Transverse colon (tissue), 4 donors: ENCODE measurements around the gene SYNDIG1L.

Experiments used
- POLR2A ChIP-seq: fragments of 450-650 bp; IDR thresholded peaks from one replicate; pipeline ENCODE4 v1.6.1; 2016; ENCODE audit warnings: antibody characterized with exemption, mild to moderate bottlenecking, moderate library complexity
- POLR2AphosphoS5 ChIP-seq, 3 donors: sonication (generic); formaldehyde crosslinking; IDR thresholded peaks; one replicate each; pipeline ENCODE4 v1.6.1; 2016; ENCODE audit warnings: antibody characterized with exemption in 3 of 3
- TF ChIP-seq, protein P1 (sequence below), 5 experiments: fragments of 200-600 bp in 3 of 5; fragments of 450-650 bp in 2 of 5; sonication (generic) in 3 of 5; IDR thresholded peaks; 1 replicate in 2 of 5; 2 replicates in 3 of 5; pipeline ENCODE4 v1.5.1; 2016 to 2017; ENCODE audit warnings: antibody characterized with exemption in 5 of 5, inconsistent platforms in 3 of 5, mild to moderate bottlenecking in 2 of 5, moderate library complexity in 1 of 5

DNA sequence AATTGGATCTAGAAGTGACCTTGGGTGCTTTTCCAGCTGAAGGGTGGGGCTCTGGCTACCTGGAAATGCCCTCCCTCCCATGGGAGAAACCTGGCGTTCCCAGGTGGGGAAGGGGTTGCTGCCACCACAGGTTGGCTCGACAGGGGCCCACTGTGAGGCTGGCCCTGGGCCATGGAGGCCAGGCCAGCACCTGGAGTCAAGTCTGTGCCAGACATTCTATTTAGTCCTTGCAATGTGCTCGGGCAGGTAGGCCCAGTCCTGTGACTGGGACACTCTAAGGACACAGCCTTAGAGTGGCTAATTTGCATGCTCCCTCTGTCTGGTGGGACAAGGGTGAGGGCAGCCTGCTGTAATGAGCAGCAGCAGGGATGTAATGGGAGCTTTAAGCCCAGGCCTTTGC lies 65.8 kb downstream of the SYNDIG1L start:
- TF ChIP-seq POLR2A (no peak), POLR2AphosphoS5 (IDR thresholded peaks at IDR 0.05) (no peak)
- TF ChIP-seq, protein P1, sequence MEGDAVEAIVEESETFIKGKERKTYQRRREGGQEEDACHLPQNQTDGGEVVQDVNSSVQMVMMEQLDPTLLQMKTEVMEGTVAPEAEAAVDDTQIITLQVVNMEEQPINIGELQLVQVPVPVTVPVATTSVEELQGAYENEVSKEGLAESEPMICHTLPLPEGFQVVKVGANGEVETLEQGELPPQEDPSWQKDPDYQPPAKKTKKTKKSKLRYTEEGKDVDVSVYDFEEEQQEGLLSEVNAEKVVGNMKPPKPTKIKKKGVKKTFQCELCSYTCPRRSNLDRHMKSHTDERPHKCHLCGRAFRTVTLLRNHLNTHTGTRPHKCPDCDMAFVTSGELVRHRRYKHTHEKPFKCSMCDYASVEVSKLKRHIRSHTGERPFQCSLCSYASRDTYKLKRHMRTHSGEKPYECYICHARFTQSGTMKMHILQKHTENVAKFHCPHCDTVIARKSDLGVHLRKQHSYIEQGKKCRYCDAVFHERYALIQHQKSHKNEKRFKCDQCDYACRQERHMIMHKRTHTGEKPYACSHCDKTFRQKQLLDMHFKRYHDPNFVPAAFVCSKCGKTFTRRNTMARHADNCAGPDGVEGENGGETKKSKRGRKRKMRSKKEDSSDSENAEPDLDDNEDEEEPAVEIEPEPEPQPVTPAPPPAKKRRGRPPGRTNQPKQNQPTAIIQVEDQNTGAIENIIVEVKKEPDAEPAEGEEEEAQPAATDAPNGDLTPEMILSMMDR (IDR thresholded peaks at IDR 0.05): no peak
